Frontal cortex (tissue), 1 donor: Measurements from ENCODE around the gene RBMS3. TPM values are rescaled to one million over a fixed set of nuclear protein-coding genes. Genes with fewer than 3 reads are reported as not detected.

Experiments
- small RNA-seq: library from RNA; depleted of rRNA; stranded (forward); fragments of <200 nt; gene quantifications from one replicate; pipeline ENCODE3, GENCODE V24; 2014
- total RNA-seq: library from RNA; depleted of rRNA; stranded (reverse); fragments of >200 nt; gene quantifications from one replicate; pipeline ENCODE4 v1.2.3, GENCODE V29; 2014

The RBMS3 gene
- total RNA-seq, 1 donor from 2014 or later = 11.4 TPM

Small RNA genes within 50 kb of the gene (small RNA-seq; reads per million reads assigned to genes)
- gene MTND4LP9 = not detected
